Endothelial cell of umbilical vein (primary cell): ENCODE results near the gene SCIMP. TPM values are rescaled to one million over a fixed set of nuclear protein-coding genes. Genes with fewer than 3 reads are reported as not detected.

Source experiments
- Bru-seq: library from RNA; stranded (reverse); fragments of 400-500 nt; gene quantifications from one replicate; lab custom pipeline; 2021; lab: Mats Ljungman, UMichigan
- BruChase-seq, 2 experiments: library from RNA; stranded (reverse); fragments of 400-500 nt; gene quantifications; one replicate each; lab custom pipeline; 2021; lab: Mats Ljungman, UMichigan
- BruUV-seq: library from RNA; stranded (reverse); fragments of 400-500 nt; replicated peaks from 2 replicates; lab custom pipeline; 2021; lab: Mats Ljungman, UMichigan
- CTCF ChIA-PET: fragments of 300-600, 350-600 bp; sonication (Branson Sonifier 250); formaldehyde crosslinking; loops from one replicate; lab custom pipeline; 2021; ENCODE audit warnings: antibody characterized with exemption, inconsistent platforms; lab: Charles Lee
- POLR2A ChIA-PET: fragments of 300-600, 350-600 bp; sonication (Branson Sonifier 250); formaldehyde crosslinking; loops from one replicate; lab custom pipeline; 2021; ENCODE audit warnings: antibody characterized with exemption, inconsistent platforms; lab: Charles Lee
- DNase-seq: peaks from one replicate; pipeline ENCODE4 v3.0.0-alpha.2; 2011; ENCODE audit warnings: low read depth, low spot score
- FAIRE-seq: peaks from 2 replicates; lab custom pipeline; 2011; peaks lifted over from hg19 to GRCh38; lab: Jason Lieb, UNC
- H2AFZ ChIP-seq: 2 replicates; pipeline ENCODE4 v1.6.0; 2012; ENCODE audit warnings: low read depth, low read length, control low read depth, inconsistent platforms
- H3K27ac ChIP-seq: 2 replicates; pipeline ENCODE4 v1.5.1; 2011; ENCODE audit warnings: low read depth, mild to moderate bottlenecking, control low read depth, low read length, moderate library complexity; ENCODE audit not compliant: insufficient read depth
- H3K27me3 ChIP-seq, 2 experiments: 2 replicates each; pipeline versions ENCODE4 v1.6.0 to v1.6.1; 2011; ENCODE audit warnings: low read length in 2 of 2, mixed read lengths in 1 of 2; ENCODE audit not compliant: control insufficient read depth in 2 of 2, insufficient read depth in 2 of 2
- H3K36me3 ChIP-seq, 2 experiments: 2 replicates in 1 of 2; 3 replicates in 1 of 2; pipeline ENCODE4 v1.5.1; 2011; ENCODE audit warnings: low read length in 2 of 2, mild to moderate bottlenecking in 1 of 2, moderate library complexity in 1 of 2; ENCODE audit not compliant: control insufficient read depth in 2 of 2, insufficient read depth in 2 of 2; ENCODE audit errors: extremely low read depth in 1 of 2
- H3K4me1 ChIP-seq: 3 replicates; pipeline ENCODE4 v1.5.1; 2011; ENCODE audit warnings: mild to moderate bottlenecking, low read length; ENCODE audit not compliant: control insufficient read depth, insufficient read depth; ENCODE audit errors: extremely low read depth
- H3K4me2 ChIP-seq: 2 replicates; pipeline ENCODE4 v1.6.1; 2011; ENCODE audit warnings: low read length, control low read depth, mixed read lengths; ENCODE audit not compliant: insufficient read depth
- H3K4me3 ChIP-seq, 3 experiments: fragments of 200-600 bp in 1 of 3; sonication (generic), shearing (Covaris generic) in 1 of 3; replicated peaks in 1 of 3; 2 replicates each; pipeline ENCODE4 v1.5.1; 2011 to 2016; ENCODE audit warnings: control low read depth in 3 of 3, low read length in 3 of 3, mild to moderate bottlenecking in 2 of 3, inconsistent platforms in 1 of 3, low read depth in 1 of 3, moderate library complexity in 1 of 3; ENCODE audit not compliant: insufficient read depth in 1 of 3
- H3K79me2 ChIP-seq: 2 replicates; pipeline ENCODE4 v1.6.0; 2012; ENCODE audit warnings: low read length, inconsistent platforms; ENCODE audit not compliant: control insufficient read depth, insufficient read depth
- H3K9ac ChIP-seq: replicated peaks from 2 replicates; pipeline ENCODE3; 2011; ENCODE audit warnings: low read length, control low read depth; ENCODE audit not compliant: insufficient read depth; ENCODE audit errors: extremely low read depth
- H3K9me1 ChIP-seq: replicated peaks from 3 replicates; pipeline ENCODE4 v1.6.0; 2011; ENCODE audit warnings: mild to moderate bottlenecking, low read length; ENCODE audit not compliant: control insufficient read depth, insufficient read depth; ENCODE audit errors: extremely low read depth
- H3K9me3 ChIP-seq: replicated peaks from 2 replicates; pipeline ENCODE4 v1.5.1; 2012; ENCODE audit warnings: low read length, inconsistent platforms; ENCODE audit not compliant: control insufficient read depth, insufficient read depth
- H4K20me1 ChIP-seq: replicated peaks from 2 replicates; pipeline ENCODE3; 2011; ENCODE audit warnings: mild to moderate bottlenecking, low read length; ENCODE audit not compliant: control insufficient read depth, insufficient read depth; ENCODE audit errors: extremely low read depth
- MAX ChIP-seq: IDR thresholded peaks from 2 replicates; pipeline ENCODE4 v1.6.1; 2011; ENCODE audit not compliant: insufficient read depth, insufficient read length
- dilution Hi-C: fragments of 300-500 bp; cut with MboI; formaldehyde crosslinking; loops from one replicate; pipeline ENCODE4 v1.15.0; 2019; ENCODE audit warnings: low sequenced_read_pairs; ENCODE audit not compliant: extremely low pct_ligation_motif_present
- intact Hi-C: fragments of 100-400 bp; cut with micrococcal nuclease; formaldehyde crosslinking; loops from one replicate; pipeline ENCODE4 v1.10.0; 2022
- long read RNA-seq: library from polyadenylated mRNA; stranded (forward); transcript quantifications from one replicate; pipeline ENCODE4 v2.0.0, GENCODE V29; 2021
- polyA minus RNA-seq, 3 experiments: library from RNA; depleted of rRNA, polyadenylated mRNA; stranded (reverse); fragments of >200 nt; gene quantifications; 1 replicate in 1 of 3; 2 replicates in 2 of 3; pipeline ENCODE4 v1.2.3, GENCODE V29; 2011
- polyA plus RNA-seq, 4 experiments: library from polyadenylated mRNA; depleted of rRNA in 3 of 4; stranded (reverse) in 3 of 4; unstranded in 1 of 4; fragments of >200 nt; gene quantifications; 2 replicates each; pipeline versions ENCODE4 v1.2.1 to v1.2.3, GENCODE V29; 2011 to 2012; ENCODE audit warnings: missing spikeins in 1 of 4
- total RNA-seq: library from RNA; stranded (reverse); gene quantifications from 2 replicates; pipeline ENCODE4 v1.2.3, GENCODE V29; 2021

SCIMP gene
- not detected in 2 replicates for total RNA-seq
- not detected in 2 replicates for polyA plus RNA-seq
- polyA plus RNA-seq (2011; cell fraction: cytosol; rRNA removed): not detected in 2 replicates
- not detected in 2 replicates for polyA plus RNA-seq (2011; cell fraction: nucleus; rRNA removed)
- 0.07 and 0.27 TPM in 2 replicates for polyA plus RNA-seq (2012)
- not detected in 2 replicates for polyA minus RNA-seq
- not detected for polyA minus RNA-seq (2011; cell fraction: cytosol; rRNA and poly(A)+ RNA removed)
- not detected in 2 replicates for polyA minus RNA-seq (2011; cell fraction: nucleus; rRNA and poly(A)+ RNA removed)
- Bru-seq, nascent RNA: not detected
- not detected for BruChase-seq, experiment 1, labeled RNA remaining after a 6-hour chase
- not detected for BruChase-seq, experiment 2, labeled RNA remaining after a 2-hour chase
- long read RNA-seq: 0 reads

DNA sequence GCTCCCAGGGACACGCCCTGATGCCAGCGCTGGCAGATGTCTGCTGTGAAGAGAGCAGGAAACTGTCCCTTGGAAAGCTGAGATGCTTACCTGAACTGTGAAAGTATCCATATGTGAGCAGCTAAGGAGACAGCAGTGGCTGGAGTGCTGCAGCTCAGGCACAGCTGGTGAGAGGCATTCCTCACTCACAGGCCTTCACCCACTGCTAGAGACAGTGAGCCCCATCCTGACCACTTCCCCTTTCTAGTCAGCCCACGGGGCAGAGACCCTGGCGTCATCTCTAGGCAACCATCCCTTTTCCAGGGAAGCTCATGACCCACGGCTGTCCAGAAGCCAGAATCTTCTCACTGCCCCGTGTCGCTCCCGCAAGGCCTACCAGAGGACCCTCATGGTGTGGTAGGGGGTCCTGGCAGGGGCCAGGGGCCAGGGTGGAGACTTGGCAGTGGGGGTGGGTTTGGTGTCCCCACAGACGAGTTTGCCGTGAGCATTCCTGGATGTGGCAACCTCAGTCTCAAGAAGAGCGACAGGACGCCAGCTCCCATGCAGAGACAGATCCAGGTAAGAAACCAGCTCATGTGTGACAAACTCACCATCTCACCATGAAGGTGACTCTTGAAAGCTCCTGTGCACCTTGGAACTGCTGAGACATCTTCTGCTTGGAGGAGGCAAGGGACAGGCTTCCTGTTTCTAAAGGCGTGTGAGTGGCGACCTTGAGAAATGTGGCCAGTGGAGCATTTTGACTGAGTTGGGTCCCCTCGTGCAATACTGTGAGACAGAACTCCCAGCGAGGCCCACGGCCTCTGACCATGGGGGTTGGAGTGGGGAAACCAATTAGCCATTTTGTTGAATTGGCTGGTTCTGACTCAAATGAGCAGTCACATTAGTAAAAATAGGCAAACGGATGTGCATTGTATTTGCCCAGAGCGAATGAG, at the start of gene SCIMP:
Gene SCIMP, minus strand, starts transcription at position 216 of the 932 bp plus-strand sequence. Its CDS starts 105 bp downstream, at position 111.
- FAIRE-seq: no peak
- dilution Hi-C loops: no loop called here

More for the DNA sequence above, at the start of gene SCIMP:
- Histone ChIP-seq H4K20me1 (no peaks in the 10 kb centered on the region), H3K4me1 (no peaks in the 10 kb centered on the region), H3K79me2 (no peaks in the 10 kb centered on the region), H2AFZ (no peak within 1 kb of the TSS), H3K4me3 (no peak within 1 kb of the TSS), H3K27ac (no peak within 1 kb of the TSS), H3K36me3 (no peaks in the 10 kb centered on the region), H3K4me2 (no peak within 1 kb of the TSS), H3K27me3 (no peaks in the 10 kb centered on the region), H3K9me3 (no peaks in the 10 kb centered on the region), H3K9ac (no peak within 1 kb of the TSS), H3K9me1 (no peaks in the 10 kb centered on the region)
- intact Hi-C loops: no loop called here
- no peak for DNase-seq
- ChIA-PET CTCF (interaction anchor here (1.6 kb wide), 1 partner anchor 13 kb away, joined by 7 read pairs; no protein-coding TSS in a partner anchor), POLR2A (no interaction called here)
- no TSS peak for BruUV-seq
- no peak for TF ChIP-seq MAX
